Bronchial epithelial cell (primary cell): ENCODE data around the gene TBC1D22A. TPM values are rescaled to one million over a fixed set of nuclear protein-coding genes. Genes with fewer than 3 reads are reported as not detected.

Experiments
- DNase-seq: peaks from one replicate; pipeline ENCODE4 v3.0.0-alpha.2; 2010; ENCODE audit warnings: low read depth
- FAIRE-seq: peaks from 2 replicates; lab custom pipeline; 2011; peaks lifted over from hg19 to GRCh38; lab: Jason Lieb, UNC
- H3K27me3 ChIP-seq: 2 replicates; pipeline ENCODE4 v1.5.1; 2011; ENCODE audit warnings: low read length; ENCODE audit not compliant: control insufficient read depth, insufficient read depth
- H3K36me3 ChIP-seq: 2 replicates; pipeline ENCODE4 v1.5.1; 2011; ENCODE audit warnings: low read length; ENCODE audit not compliant: control insufficient read depth, insufficient read depth
- H3K4me3 ChIP-seq: 2 replicates; pipeline ENCODE4 v1.5.1; 2011; ENCODE audit warnings: mild to moderate bottlenecking, low read depth, low read length, control low read depth
- total RNA-seq: library from RNA; depleted of rRNA; stranded (reverse); fragments of >200 nt; gene quantifications from 2 replicates; pipeline ENCODE4 v1.2.1, GENCODE V29; 2014
- TF ChIP-seq, protein P1 (sequence below): IDR thresholded peaks from 2 replicates; pipeline ENCODE4 v1.5.1; 2011; ENCODE audit warnings: mild to moderate bottlenecking, moderate library complexity, low read length, control low read depth, inconsistent platforms; ENCODE audit not compliant: insufficient read depth, severe bottlenecking

The TBC1D22A gene
- total RNA-seq, 1 donor from 2014 or later = 10.0 TPM

DNA sequence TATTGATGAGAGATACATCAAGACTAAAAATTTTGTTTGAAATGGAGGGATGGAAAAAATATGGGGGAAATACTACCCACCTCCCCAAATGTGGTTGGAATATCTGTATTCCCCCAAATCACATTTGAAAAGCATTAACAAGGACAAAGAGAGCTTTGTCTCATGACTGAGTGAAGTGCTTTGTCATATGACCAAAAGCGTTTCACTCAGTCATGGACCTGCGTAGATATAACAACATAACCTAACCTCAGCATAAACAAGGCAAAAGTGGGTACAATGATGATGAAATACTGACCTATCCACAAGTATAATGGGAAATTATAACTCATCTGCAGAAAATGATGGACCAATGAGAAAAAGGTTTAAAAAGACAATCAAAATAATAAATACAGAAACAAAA lies 418.3 kb downstream of the TBC1D22A start:
- FAIRE-seq = no peak
- Histone ChIP-seq H3K36me3 (no peaks in the 10 kb centered on the region), H3K27me3 (no peaks in the 10 kb centered on the region), H3K4me3 (no peak overlapping the region)
- DNase-seq = no peak
- TF ChIP-seq, protein P1, sequence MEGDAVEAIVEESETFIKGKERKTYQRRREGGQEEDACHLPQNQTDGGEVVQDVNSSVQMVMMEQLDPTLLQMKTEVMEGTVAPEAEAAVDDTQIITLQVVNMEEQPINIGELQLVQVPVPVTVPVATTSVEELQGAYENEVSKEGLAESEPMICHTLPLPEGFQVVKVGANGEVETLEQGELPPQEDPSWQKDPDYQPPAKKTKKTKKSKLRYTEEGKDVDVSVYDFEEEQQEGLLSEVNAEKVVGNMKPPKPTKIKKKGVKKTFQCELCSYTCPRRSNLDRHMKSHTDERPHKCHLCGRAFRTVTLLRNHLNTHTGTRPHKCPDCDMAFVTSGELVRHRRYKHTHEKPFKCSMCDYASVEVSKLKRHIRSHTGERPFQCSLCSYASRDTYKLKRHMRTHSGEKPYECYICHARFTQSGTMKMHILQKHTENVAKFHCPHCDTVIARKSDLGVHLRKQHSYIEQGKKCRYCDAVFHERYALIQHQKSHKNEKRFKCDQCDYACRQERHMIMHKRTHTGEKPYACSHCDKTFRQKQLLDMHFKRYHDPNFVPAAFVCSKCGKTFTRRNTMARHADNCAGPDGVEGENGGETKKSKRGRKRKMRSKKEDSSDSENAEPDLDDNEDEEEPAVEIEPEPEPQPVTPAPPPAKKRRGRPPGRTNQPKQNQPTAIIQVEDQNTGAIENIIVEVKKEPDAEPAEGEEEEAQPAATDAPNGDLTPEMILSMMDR = no peak

DNA sequence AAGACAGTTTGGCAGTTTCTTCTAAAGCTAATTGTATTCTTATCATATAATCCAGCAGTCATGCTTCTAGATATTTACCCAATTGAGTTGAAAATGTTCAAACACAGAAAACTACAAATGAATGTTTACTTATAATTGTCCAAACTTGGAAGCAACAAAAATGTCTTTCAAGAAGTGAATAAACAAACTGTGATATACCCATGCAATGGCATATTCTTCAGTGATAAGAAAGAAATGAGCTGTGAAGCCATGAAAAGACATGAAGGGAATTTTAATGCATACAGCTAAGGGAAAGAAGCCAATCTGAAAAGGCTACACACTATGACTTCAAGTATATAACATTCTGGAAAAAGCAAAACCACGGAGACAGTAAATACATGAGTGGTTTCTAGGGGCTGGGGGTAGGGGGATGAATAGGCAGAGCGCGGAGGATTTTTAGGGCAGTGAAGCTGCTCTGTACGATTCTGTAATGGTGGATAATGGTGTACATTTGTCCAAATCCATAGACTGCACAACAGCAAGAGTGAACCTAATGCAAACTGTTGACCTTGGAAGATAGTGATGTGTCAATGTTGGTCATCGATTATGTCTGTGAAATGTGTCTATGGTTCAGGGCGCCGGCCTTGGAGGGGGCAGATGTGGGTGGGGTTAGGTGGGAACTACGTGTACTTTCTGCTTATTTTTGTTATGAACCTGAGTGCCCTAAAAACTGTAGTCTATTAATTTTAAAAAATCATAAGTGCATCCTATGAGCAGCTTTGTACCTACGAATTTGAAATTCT lies 424.9 kb downstream of the TBC1D22A start:
- FAIRE-seq (no peak), DNase-seq (no peak)
- Histone ChIP-seq H3K4me3 (no peak overlapping the region), H3K36me3 (no peaks in the 10 kb centered on the region), H3K27me3 (no peaks in the 10 kb centered on the region)
- TF ChIP-seq, protein P1 = no peak

DNA sequence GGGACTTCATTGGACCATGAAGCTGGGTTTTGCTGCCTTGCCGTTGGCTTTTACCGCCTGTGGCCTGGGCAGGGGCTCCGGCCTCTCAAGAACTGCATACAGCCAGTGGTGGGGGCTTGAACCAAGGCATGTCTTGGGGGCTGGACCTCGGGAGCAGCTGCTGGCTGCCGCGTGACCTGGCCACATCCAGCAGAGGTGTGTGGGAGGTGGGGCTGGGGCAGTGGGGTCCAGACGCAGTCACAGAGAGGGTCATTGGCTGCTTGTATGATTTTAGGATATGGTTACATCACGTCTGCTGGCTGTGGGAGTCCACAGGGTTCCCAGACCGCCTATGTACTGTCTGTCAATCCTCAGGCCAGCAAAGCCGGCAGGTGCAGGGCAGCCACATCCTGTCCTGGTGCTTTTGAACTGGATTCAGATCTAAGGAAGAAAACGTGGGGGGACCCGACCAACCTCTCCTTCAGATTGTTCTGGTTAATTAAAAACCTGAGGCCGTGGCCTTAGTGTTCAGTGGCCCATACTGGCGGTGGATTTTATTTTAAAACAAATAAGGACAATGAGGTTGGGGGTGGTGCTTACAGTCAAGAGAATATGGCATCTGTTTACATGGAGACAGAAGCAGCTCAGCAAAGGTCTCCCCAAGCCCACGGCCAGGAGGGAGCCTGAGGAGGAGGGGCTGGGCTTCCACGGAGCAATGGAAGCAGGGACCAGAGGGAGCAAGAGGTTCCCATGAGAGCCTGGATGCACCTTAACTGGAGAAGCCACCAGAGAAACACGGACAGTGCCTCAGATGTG lies 426.0 kb downstream of the TBC1D22A start:
- no peaks in the 10 kb centered on the region for H3K27me3 ChIP-seq
- DNase-seq (no peak), FAIRE-seq (no peak)
- H3K36me3 ChIP-seq = no peaks in the 10 kb centered on the region
- TF ChIP-seq, protein P1 = no peak
- no peak overlapping the region for H3K4me3 ChIP-seq

DNA sequence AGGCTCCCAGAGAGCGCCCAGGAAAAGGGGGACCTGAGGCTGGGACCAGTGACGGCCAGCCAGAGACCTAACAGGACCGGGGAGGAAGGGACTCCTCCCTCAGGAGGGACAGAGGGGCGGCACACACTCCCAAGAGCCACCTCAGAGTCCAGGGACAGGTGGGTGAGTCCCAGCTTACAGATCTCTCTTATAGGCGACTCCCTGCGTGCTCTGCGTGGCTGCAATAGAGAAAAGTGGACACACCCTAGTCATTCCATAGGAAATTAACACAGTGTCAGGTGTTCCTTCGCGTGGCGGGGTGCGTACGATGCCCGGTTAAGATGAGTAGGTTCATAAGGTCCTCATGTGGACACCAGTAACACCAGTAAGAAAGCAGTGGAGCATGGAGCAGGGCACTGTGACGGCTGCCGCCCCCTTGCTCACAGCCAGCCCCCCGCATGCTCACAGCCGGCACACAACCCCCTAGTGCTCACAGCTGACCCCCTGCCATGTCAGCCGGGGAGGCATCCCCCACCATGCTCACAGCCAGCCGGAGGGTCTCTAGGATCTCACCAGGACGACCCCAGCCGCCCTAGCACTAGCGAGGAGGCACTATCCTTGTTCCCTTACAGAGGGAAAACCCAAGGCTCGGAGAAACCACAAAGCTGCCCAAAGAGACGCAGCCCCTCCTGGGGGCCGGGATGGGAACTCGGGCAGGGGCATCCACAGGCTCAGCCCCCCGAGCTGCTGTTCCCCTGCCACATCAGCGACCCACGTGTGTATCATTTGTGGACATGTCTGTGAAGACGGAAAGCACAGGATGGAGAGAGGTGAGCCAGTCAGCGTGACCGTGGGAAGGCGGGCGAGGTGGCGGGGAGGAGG lies 426.8 kb downstream of the TBC1D22A start:
- Histone ChIP-seq H3K27me3 (no peaks in the 10 kb centered on the region), H3K4me3 (no peak overlapping the region), H3K36me3 (no peaks in the 10 kb centered on the region)
- TF ChIP-seq, protein P1 = no peak
- no peak for FAIRE-seq
- DNase-seq = no peak

DNA sequence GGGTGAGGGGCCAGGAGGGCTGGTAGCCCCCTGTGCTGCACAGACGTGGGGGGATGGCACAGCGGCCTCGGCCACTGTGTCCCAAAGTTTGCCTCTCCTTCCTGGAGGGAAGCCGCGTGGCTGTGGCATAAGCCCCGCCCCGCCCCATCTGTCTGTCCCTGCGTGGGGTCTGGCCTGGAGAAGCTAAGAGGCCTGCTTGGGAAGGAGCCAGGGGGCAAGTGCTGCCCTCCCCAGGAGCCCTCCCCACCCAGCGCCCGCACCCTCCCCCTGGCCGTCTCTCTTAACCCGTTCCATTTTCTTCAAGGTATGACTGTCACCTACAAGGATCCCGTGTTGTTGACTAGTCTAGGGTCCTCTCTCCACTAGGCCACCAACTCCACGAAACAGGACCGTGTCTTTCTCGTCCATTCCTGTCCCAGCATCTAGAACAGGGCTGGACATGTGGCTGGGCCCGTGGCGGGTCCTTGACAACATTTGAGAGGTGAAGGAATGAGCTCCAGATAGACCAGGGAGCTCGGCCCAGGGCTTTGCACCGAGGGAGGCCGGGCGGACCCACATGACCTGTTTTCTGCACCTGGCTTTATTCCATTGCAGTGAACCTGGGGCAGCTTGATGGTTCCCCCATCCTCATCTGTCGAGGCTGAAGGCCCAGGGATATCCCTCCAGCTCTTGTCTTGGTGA lies 428.0 kb downstream of the TBC1D22A start:
- Histone ChIP-seq H3K27me3 (no peaks in the 10 kb centered on the region), H3K36me3 (no peaks in the 10 kb centered on the region), H3K4me3 (no peak overlapping the region)
- TF ChIP-seq, protein P1 = no peak
- FAIRE-seq = no peak
- no peak for DNase-seq
